ENCODE results near the gene CCDC57.
A peak's percentile ranks its signal among the peaks of the same experiment; 100 is the strongest.

Gene CCDC57

DNA sequence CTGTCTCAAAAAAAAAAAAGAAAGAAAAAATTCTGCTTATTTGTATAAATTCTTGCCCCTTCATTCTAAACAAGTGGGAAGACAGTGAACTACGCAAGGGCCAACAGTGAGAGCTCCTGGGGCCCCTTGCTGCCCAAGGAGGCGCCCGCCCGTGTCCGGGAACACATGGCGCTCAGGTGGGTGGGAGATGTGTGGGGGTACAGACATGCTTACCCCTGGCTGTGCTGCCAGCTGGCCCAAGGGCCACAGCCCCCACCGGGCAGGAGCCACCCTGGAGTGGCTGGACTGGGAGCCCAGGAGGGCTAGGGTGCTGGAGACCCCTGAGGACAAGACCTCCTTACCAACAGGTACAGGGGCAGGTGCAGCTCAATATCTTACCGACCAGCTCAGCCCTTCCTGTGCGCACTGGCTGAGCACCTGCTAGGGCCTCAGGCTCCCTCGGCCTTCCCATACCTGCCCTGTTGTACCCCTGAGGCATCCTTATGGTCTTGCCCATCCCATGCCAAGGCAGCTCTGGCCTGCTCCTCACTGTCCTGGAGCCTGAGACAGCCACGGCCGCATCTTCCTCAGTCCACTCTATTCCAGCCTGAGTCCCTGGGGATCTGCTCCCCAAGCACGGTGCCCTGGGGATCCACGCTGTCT, 56.2 kb downstream of the CCDC57 start:
- H3K9me3 Mint-ChIP-seq, result no peaks in the 10 kb centered on the region
- no peak overlapping the region for H3K4me3 Mint-ChIP-seq
- no peaks in the 10 kb centered on the region for H3K27me3 Mint-ChIP-seq (ENCODE audit: low read depth)
- TF ChIP-seq, protein P1, sequence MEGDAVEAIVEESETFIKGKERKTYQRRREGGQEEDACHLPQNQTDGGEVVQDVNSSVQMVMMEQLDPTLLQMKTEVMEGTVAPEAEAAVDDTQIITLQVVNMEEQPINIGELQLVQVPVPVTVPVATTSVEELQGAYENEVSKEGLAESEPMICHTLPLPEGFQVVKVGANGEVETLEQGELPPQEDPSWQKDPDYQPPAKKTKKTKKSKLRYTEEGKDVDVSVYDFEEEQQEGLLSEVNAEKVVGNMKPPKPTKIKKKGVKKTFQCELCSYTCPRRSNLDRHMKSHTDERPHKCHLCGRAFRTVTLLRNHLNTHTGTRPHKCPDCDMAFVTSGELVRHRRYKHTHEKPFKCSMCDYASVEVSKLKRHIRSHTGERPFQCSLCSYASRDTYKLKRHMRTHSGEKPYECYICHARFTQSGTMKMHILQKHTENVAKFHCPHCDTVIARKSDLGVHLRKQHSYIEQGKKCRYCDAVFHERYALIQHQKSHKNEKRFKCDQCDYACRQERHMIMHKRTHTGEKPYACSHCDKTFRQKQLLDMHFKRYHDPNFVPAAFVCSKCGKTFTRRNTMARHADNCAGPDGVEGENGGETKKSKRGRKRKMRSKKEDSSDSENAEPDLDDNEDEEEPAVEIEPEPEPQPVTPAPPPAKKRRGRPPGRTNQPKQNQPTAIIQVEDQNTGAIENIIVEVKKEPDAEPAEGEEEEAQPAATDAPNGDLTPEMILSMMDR (IDR thresholded peaks at IDR 0.05; ENCODE audit: unreplicated experiment in 3 of 3), result no peak
- no peak overlapping the region for H3K27ac Mint-ChIP-seq
- peaks cover 20% of the 10 kb centered on the region for H3K36me3 Mint-ChIP-seq (ENCODE audit: low read depth)
- no peaks in the 10 kb centered on the region for H3K4me1 Mint-ChIP-seq

DNA sequence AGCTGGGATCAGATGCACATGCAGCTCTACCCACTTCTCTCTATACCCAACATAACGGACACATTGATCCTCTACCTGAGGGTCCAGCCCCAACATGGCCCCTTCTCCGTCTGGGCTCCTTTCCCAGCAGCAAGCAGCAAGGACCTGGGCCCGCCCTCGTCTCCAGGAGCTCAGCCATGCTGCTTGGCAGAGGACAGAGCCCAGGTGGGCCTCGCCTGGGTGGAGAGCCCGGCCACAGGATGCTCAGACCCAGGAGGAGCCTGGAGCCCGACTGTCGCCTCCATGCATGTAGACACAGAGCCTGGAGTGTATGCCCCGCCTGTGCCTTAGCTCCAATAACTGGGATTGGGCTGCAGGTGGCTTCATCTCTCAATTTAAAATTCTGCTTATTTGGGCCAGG, 57.0 kb downstream of the CCDC57 start:
- TF ChIP-seq, protein P1 (IDR thresholded peaks at IDR 0.05; ENCODE audit: unreplicated experiment in 3 of 3), result no peak
- Mint-ChIP-seq H3K27ac (no peak overlapping the region), H3K27me3 (ENCODE audit: low read depth) (no peaks in the 10 kb centered on the region), H3K4me3 (no peak overlapping the region), H3K36me3 (ENCODE audit: low read depth) (peaks cover 14% of the 10 kb centered on the region), H3K9me3 (no peaks in the 10 kb centered on the region), H3K4me1 (no peaks in the 10 kb centered on the region)

DNA sequence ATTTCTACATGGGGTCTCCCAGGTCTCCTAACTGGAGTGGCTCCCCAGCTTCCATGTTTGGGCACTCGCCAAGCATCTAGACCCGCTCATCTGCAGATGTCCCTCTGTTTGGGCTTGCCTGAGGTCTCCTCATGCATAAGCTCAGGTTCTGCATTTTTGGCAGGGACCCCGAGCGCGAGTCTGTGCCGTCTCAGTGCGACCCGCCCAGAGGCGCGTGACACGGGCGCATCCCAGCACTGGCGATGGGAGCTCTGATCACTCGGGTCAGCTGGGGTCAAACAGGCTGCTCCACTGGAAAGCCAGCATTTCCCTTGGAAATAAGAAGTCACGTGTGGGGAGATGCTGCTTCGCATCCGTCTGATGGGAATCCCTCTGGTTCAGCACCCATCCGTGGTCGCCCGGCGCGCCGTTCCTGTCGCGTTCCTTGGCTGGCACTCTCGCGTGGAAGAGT, 57.7 kb downstream of the CCDC57 start:
- no peak overlapping the region for H3K4me3 Mint-ChIP-seq
- H3K36me3 Mint-ChIP-seq (ENCODE audit: low read depth), result peaks cover 11% of the 10 kb centered on the region

DNA sequence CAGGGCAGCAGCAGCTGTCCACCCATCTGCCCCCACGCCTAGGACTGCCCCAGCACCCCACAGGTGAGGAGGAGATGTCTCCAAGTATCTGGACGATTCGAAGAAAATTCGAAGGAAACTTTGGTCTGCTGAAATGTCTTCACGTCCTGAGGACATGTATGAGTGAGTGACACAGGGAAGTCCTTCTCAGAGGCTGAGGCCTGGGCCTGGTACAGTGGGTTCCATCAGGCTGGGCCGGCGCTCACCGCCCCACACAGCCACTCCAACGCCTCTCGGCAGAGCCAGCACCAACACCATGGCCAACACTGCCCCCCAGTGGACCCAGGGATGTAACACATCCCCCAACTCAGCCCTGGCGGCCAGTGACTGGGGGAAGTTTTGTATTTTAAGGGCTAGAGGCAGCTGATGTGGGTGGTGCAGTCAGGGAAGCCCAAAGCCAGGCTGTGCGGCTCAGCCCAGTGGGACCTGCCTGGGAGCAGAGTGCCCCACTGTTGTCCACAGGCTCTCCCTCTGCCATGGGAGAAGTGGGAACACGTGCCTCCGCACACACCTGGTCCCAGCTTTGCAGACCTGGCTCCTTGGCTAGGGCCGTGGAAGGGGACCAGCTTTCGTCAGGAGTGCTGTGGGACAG, 58.8 kb downstream of the CCDC57 start:
- Mint-ChIP-seq H3K4me3 (no peak overlapping the region), H3K27me3 (ENCODE audit: low read depth) (no peaks in the 10 kb centered on the region), H3K27ac (no peak overlapping the region), H3K4me1 (no peaks in the 10 kb centered on the region), H3K36me3 (ENCODE audit: low read depth) (peaks cover 3% of the 10 kb centered on the region), H3K9me3 (no peaks in the 10 kb centered on the region)
- TF ChIP-seq, protein P1 (IDR thresholded peaks at IDR 0.05; ENCODE audit: unreplicated experiment in 3 of 3), result peak; percentile 86 to 93 (median 92)

More for the DNA sequence above, 57.7 kb downstream of the CCDC57 start:
- TF ChIP-seq, protein P1 (IDR thresholded peaks at IDR 0.05; ENCODE audit: unreplicated experiment in 3 of 3), result no peak
- H3K27me3 Mint-ChIP-seq (ENCODE audit: low read depth), result no peaks in the 10 kb centered on the region
- no peaks in the 10 kb centered on the region for H3K9me3 Mint-ChIP-seq
- H3K27ac Mint-ChIP-seq, result no peak overlapping the region
- H3K4me1 Mint-ChIP-seq, result no peaks in the 10 kb centered on the region

DNA sequence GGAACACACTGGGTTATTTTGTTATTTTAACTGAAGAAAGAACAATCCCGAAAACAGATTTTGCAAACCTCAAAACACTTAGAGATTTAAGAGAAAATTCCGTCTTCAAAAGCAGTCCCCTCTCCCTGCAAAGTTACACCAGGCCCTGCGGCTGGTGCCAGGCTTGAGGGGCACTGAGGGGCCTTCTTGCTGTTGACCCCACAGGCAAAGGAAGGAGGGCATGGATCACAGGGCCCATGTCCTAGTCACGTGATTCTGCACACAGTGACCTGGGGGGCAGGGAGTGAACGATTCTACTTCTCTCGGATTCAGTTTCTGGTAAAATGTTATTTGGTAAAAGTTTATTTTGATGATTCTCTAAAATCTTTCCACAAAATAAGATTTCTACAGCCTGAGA, 59.3 kb downstream of the CCDC57 start:
- H3K27me3 Mint-ChIP-seq (ENCODE audit: low read depth), result no peaks in the 10 kb centered on the region
- H3K27ac Mint-ChIP-seq, result no peak overlapping the region

More for the DNA sequence above, 59.3 kb downstream of the CCDC57 start:
- TF ChIP-seq, protein P1 (IDR thresholded peaks at IDR 0.05; ENCODE audit: unreplicated experiment in 3 of 3), result no peak
- no peaks in the 10 kb centered on the region for H3K4me1 Mint-ChIP-seq
- peaks cover 3% of the 10 kb centered on the region for H3K36me3 Mint-ChIP-seq (ENCODE audit: low read depth)
- H3K9me3 Mint-ChIP-seq, result no peaks in the 10 kb centered on the region
- H3K4me3 Mint-ChIP-seq, result no peak overlapping the region

Measured in nephron (organoid).